Activated CD8-positive, alpha-beta T cell treated with anti-CD3 and anti-CD28 coated beads for 36 hours (primary cell): ENCODE data around the gene ZNF853. TPM values are rescaled to one million over a fixed set of nuclear protein-coding genes. Genes with fewer than 3 reads are reported as not detected.
"Not testable (repeated sequence)": the region's sequence is repeated elsewhere in the genome, so short reads cannot be mapped to it uniquely, and the experiment has no call there.

ENCODE experiments used
- ATAC-seq: fragments of 200-7000 bp; cut with Tn5 transposase; one replicate; pipeline ENCODE4 v1.10.0; 2021; ENCODE audit warnings: mild to moderate bottlenecking, moderate library complexity
- CTCF ChIA-PET: fragments of 350-600 bp; sonication (Branson Sonifier 250); formaldehyde crosslinking; loops from one replicate; lab custom pipeline; 2021; ENCODE audit warnings: antibody characterized with exemption; lab: Charles Lee
- POLR2A ChIA-PET: fragments of 350-600 bp; sonication (Branson Sonifier 250); formaldehyde crosslinking; loops from one replicate; lab custom pipeline; 2021; ENCODE audit warnings: antibody characterized with exemption; lab: Charles Lee
- DNase-seq: peaks from one replicate; pipeline ENCODE4 v3.0.0-alpha.2; 2020
- H3K27ac Mint-ChIP-seq: one replicate; pipeline ENCODE4 v1.8.0; 2021; ENCODE audit warnings: mild to moderate bottlenecking, mixed read lengths
- H3K27me3 Mint-ChIP-seq: one replicate; pipeline ENCODE4 v1.8.0; 2021; ENCODE audit warnings: mixed read lengths
- H3K36me3 Mint-ChIP-seq: one replicate; pipeline ENCODE4 v1.8.0; 2021; ENCODE audit warnings: low read depth, mixed read lengths
- H3K4me1 Mint-ChIP-seq: one replicate; pipeline ENCODE4 v1.8.0; 2021; ENCODE audit warnings: low read depth, mixed read lengths
- H3K4me3 Mint-ChIP-seq: one replicate; pipeline ENCODE4 v1.8.0; 2021; ENCODE audit warnings: mild to moderate bottlenecking, moderate library complexity, mixed read lengths
- H3K9me3 Mint-ChIP-seq: one replicate; pipeline ENCODE4 v1.8.0; 2021; ENCODE audit warnings: mixed read lengths
- intact Hi-C: fragments of 100-400 bp; cut with micrococcal nuclease; formaldehyde crosslinking; loops from one replicate; pipeline ENCODE4 v1.10.0; 2022
- total RNA-seq, 2 experiments: library from RNA; stranded (reverse); gene quantifications; one replicate each; pipeline ENCODE4 v1.2.3, GENCODE V29; 2021
- TF ChIP-seq, protein P1 (sequence below): fragments of 200-600 bp; IDR thresholded peaks from one replicate; pipeline ENCODE4 v1.8.0; 2022; ENCODE audit warnings: antibody characterized with exemption, mild to moderate bottlenecking

Gene ZNF853
- total RNA-seq, 2 experiments from 2014 or later, result 1.3 to 1.8 TPM

GRCh38 chr7:6575281-6576023, 40.0 kb upstream of the ZNF853 start:
- intact Hi-C loops, result no loop called here

DNA sequence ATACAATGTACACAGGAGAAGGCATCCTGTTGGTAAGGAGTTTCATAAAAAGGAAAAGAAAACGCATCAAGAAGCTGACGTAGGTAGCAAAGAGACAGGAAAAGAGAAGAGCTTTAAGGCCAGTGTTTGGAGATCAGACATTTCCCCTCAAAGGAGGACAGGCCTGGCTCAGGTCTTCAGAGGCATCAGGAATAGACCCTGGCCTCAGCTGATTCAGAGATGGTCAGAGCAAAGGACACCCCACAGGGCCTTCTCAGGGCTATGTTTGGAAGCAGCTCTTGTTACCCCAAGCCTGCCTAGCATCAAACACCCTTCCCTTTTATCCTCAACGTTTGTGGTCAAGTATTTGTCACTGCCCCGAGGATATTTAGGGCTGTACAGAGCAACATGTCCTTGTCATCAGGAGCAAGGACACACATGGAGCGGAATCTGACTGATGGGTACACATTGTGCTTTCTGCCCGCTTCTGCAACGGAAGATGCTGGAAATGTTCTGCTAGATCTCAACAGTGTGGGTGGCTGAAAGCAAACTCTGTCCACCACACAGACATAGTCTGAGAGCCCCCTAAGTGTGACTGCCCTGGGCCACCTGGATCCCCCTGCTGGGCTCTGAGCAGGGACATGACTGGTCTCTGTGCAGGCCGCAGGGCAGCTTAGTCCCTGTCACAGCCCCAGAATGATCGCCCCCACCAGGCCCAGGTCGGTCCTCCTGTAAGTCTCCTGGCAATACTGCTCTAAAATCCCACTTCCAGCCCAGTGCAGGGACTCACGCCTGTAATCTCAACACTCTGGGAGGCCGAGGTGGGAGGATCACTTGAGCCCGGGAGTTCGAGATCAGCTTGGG, 39.2 kb upstream of the ZNF853 start:
- TF ChIP-seq, protein P1, sequence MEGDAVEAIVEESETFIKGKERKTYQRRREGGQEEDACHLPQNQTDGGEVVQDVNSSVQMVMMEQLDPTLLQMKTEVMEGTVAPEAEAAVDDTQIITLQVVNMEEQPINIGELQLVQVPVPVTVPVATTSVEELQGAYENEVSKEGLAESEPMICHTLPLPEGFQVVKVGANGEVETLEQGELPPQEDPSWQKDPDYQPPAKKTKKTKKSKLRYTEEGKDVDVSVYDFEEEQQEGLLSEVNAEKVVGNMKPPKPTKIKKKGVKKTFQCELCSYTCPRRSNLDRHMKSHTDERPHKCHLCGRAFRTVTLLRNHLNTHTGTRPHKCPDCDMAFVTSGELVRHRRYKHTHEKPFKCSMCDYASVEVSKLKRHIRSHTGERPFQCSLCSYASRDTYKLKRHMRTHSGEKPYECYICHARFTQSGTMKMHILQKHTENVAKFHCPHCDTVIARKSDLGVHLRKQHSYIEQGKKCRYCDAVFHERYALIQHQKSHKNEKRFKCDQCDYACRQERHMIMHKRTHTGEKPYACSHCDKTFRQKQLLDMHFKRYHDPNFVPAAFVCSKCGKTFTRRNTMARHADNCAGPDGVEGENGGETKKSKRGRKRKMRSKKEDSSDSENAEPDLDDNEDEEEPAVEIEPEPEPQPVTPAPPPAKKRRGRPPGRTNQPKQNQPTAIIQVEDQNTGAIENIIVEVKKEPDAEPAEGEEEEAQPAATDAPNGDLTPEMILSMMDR, result peak; percentile 28
- intact Hi-C loops, result no loop called here
- H3K4me1 Mint-ChIP-seq, result peaks cover 23% of the 10 kb centered on the region
- H3K27ac Mint-ChIP-seq, result peak overlapping the region; percentile 83
- no peak for ATAC-seq
- peaks cover 9% of the 10 kb centered on the region for H3K36me3 Mint-ChIP-seq
- H3K4me3 Mint-ChIP-seq, result peak overlapping the region; percentile 84
- no peaks in the 10 kb centered on the region for H3K9me3 Mint-ChIP-seq
- peak; percentile 40 for DNase-seq
- CTCF ChIA-PET, result interaction anchor here (1.1 to 5.9 kb wide), 6 partner anchors 13 to 61 kb away, joined by 3 to 44 read pairs (median 4); partner anchors contain the start of gene INTS15
- POLR2A ChIA-PET, result interaction anchor here (1.1 to 4.0 kb wide), 4 partner anchors 9 to 62 kb away, joined by 3 to 18 read pairs (median 3); partner anchors contain the start of gene INTS15
- H3K27me3 Mint-ChIP-seq, result no peaks in the 10 kb centered on the region

More at GRCh38 chr7:6575281-6576023, 40.0 kb upstream of the ZNF853 start:
- Mint-ChIP-seq H3K4me1 (peaks cover 20% of the 10 kb centered on the region), H3K9me3 (no peaks in the 10 kb centered on the region), H3K36me3 (peaks cover 5% of the 10 kb centered on the region), H3K27me3 (no peaks in the 10 kb centered on the region), H3K27ac (no peak overlapping the region), H3K4me3 (peak overlapping the region; percentile 84)
- DNase-seq (no peak), ATAC-seq (no peak)
- POLR2A ChIA-PET, result interaction anchor here (1.1 to 4.0 kb wide), 3 partner anchors 10 to 29 kb away, joined by 3 to 18 read pairs (median 3); partner anchors contain the start of gene INTS15
- CTCF ChIA-PET, result interaction anchor here (0.6 to 5.9 kb wide), 7 partner anchors 14 to 60 kb away, joined by 3 to 44 read pairs (median 4); partner anchors contain the start of gene INTS15
- TF ChIP-seq, protein P1, result no peak

- Mint-ChIP-seq H3K4me1 (peaks cover 28% of the 10 kb centered on the region), H3K4me3 (peak overlapping the region; percentile 84), H3K36me3 (peaks cover 15% of the 10 kb centered on the region), H3K27ac (peak overlapping the region; percentile 83)
- H3K9me3 Mint-ChIP-seq, intact Hi-C loops, ATAC-seq, H3K27me3 Mint-ChIP-seq: not testable (repeated sequence)
- DNase-seq, result peak; percentile 31
- CTCF ChIA-PET, result interaction anchor here (1.1 to 5.9 kb wide), 3 partner anchors 12 to 24 kb away, joined by 3 to 44 read pairs (median 3); partner anchors contain the start of gene INTS15
- POLR2A ChIA-PET, result interaction anchor here (1.1 to 4.0 kb wide), 5 partner anchors 12 to 63 kb away, joined by 3 to 18 read pairs (median 4); partner anchors contain the start of gene INTS15
Measured at GRCh38 chr7:6576867-6577368, 38.5 kb upstream of the ZNF853 start.

DNA sequence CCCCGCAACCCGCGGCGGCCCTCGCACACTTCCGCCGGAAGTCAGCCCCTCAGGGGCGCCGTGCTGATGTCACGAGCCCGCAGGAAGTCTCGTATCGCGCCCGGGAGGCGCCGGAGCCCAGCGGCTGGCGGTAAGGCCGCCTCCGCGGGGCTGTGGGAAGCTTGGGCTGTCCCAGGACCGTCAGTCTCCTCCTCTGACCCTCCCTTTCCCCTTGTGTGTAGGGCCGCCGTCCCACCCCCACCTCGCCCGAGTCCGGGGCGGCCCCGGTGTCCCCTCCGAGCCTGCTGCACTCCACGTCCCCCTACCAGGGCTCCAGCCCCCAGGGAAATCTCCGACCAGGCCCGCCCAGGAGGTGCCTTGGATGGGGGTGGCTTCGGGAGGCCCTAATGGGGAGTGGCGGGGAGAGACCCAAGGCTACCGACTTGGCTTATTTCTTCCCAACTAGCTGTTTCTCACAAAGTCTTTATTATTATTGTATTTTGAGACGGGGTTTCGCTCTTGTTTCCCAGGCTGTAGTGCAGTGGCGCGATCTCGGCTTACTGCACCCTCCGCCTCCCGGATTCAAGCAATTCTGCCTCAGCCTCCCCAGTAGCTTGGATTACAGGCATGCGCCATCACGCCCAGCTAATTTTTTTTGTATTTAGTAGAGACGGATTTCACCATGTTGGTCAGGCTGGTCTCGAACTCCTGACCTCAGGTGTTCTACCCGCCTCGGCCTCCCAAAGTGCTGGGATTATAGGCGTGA, 37.9 kb upstream of the ZNF853 start, which contains the start of gene ZDHHC4:
ZDHHC4 (plus strand) TSS at position 86 of the 745 bp plus-strand sequence. CDS start 3,108 bp downstream, outside the sequence.
- intact Hi-C loops, result no loop called here

More for the DNA sequence above, 37.9 kb upstream of the ZNF853 start, which contains the start of gene ZDHHC4:
- CTCF ChIA-PET, result interaction anchor here (0.7 to 5.9 kb wide), 4 partner anchors 12 to 23 kb away, joined by 3 to 44 read pairs (median 4); partner anchors contain the start of gene INTS15
- DNase-seq, result peak; percentile 93
- H3K36me3 Mint-ChIP-seq, result peaks cover 17% of the 10 kb centered on the region
- POLR2A ChIA-PET, result interaction anchor here (1.2 to 4.0 kb wide), 4 partner anchors 12 to 35 kb away, joined by 4 to 18 read pairs (median 4); partner anchors contain the start of gene INTS15
- H3K27me3 Mint-ChIP-seq, result no peaks in the 10 kb centered on the region
- peak; percentile 95 for ATAC-seq
- H3K4me3 Mint-ChIP-seq, result peak within 1 kb of the TSS; percentile 84
- H3K9me3 Mint-ChIP-seq, result no peaks in the 10 kb centered on the region
- H3K4me1 Mint-ChIP-seq, result peaks cover 28% of the 10 kb centered on the region
- peak within 1 kb of the TSS; percentile 89 for H3K27ac Mint-ChIP-seq
- TF ChIP-seq, protein P1, result no peak
